ENCODE data around the gene NOL6. TPM values are rescaled to one million over a fixed set of nuclear protein-coding genes. Genes with fewer than 3 reads are reported as not detected.
"Not testable (repeated sequence)": the region's sequence is repeated elsewhere in the genome, so short reads cannot be mapped to it uniquely, and the experiment has no call there.

NOL6 gene
- total and polyA plus RNA-seq, 3 experiments from 2014 or later, result 19.8 to 93.0 (median 90.8) TPM

DNA sequence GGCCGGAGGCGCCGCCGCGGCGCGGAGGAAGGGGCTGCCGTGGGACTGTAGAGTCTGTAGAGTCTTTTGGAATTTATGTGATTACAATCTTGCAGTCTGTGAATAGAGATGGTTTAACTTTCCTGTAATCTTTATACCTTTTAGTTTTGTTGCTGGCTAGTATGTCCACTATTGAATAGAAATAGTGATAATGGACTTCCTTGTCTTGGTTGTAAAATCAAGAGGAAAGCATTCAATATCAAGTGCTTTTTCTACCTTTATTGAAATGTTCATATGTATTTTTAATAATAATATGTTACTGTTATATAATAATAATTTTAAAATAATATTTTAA, 37.4 kb upstream of the NOL6 start:
- peak overlapping the region; percentile 85 to 99 (median 95) for H3K4me3 Mint-ChIP-seq
- H3K4me1 Mint-ChIP-seq, result peaks cover 7 to 14% (median 9%) of the 10 kb centered on the region in 3 donors
- ChIA-PET POLR2A (interaction anchor here (1.0 kb wide), 1 partner anchor 38 kb away, joined by 4 read pairs; the partner anchor contains the start of gene NOL6), CTCF (interaction anchor here (1.3 kb wide), 1 partner anchor 45 kb away, joined by 5 read pairs; no protein-coding TSS in a partner anchor)
- peak overlapping the region; percentile 67 for H3K27ac ChIP-seq (ENCODE audit: low read depth, low read length)
- H3K36me3 ChIP-seq (ENCODE audit: insufficient read depth, low read length); H3K27me3 Mint-ChIP-seq; H3K27me3 ChIP-seq (ENCODE audit: insufficient read depth, low read length, poor library complexity, severe bottlenecking); H3K9me3 Mint-ChIP-seq; H3K9me3 ChIP-seq (ENCODE audit: low read length); DNase-seq; H3K4me1 ChIP-seq (ENCODE audit: insufficient read depth, low read length); H3K36me3 Mint-ChIP-seq: not testable (repeated sequence)
- H3K27ac Mint-ChIP-seq, result peak overlapping the region in 6 of 8 donors; percentile 7 to 98 (median 92)
- H3K4me3 ChIP-seq (ENCODE audit: low read length), result peak overlapping the region; percentile 75

DNA sequence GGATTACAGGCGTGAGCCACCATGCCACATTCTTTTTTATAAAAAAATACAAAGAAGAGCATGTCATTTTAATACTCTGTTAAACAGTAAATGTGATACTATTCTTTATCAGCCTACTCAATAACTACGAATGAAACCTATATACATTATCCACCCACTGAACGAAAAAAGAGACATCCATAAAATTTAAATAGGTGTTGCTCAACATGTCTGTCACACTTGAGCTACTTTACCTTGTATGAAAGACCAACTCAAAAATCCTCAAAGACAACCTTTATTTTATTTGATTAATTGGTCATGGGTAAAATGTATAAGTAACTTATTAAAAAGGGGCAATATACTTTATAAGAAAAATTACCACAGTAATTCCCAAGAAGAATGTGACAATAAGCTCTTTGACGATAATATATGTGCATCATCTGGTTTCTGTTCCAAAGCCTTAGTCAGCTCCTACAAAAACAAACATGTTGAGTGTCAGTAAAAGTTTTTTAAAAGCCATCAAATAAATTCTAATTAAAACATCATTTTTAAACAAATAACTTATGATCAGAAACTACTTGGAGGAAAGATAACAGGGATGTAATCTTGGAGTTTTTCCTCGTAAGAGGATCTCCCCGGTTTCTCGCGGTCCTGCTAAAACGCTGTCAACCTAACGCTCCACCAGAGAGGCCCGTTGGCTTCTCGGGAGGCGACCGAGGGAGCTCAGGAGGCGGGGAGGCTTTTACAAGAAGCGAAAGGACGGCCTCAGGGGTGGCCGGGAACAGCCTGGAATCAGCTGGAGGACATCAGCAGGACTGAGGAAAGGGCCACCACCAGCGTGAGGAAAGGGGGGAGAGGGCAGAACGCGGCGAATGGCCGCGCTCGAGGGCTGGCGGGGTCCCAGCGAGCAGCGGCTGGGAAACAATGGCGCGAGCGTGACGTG, 36.8 kb upstream of the NOL6 start:
- Mint-ChIP-seq H3K36me3 (peaks cover 0 to 2% (median 0%) of the 10 kb centered on the region in 3 donors), H3K9me3 (no peaks in the 10 kb centered on the region), H3K27me3 (no peaks in the 10 kb centered on the region), H3K4me3 (peak overlapping the region; percentile 85 to 99 (median 95)), H3K27ac (peak overlapping the region in 7 of 8 donors; percentile 7 to 98 (median 91)), H3K4me1 (peaks cover 7 to 14% (median 9%) of the 10 kb centered on the region in 3 donors)
- Histone ChIP-seq H3K9me3 (ENCODE audit: low read length) (no peaks in the 10 kb centered on the region), H3K4me1 (ENCODE audit: insufficient read depth, low read length) (no peaks in the 10 kb centered on the region), H3K36me3 (ENCODE audit: insufficient read depth, low read length) (no peaks in the 10 kb centered on the region), H3K27ac (ENCODE audit: low read depth, low read length) (peak overlapping the region; percentile 67), H3K4me3 (ENCODE audit: low read length) (peak overlapping the region; percentile 75), H3K27me3 (ENCODE audit: insufficient read depth, low read length, poor library complexity, severe bottlenecking) (no peaks in the 10 kb centered on the region)
- CTCF ChIA-PET, result interaction anchor here (0.7 to 1.3 kb wide), 3 partner anchors 10 to 44 kb away, joined by 3 to 6 read pairs (median 5); partner anchors contain the start of gene ANKRD18B
- DNase-seq, result peak in 2 of 5 donors; percentile 16 to 37
- POLR2A ChIA-PET, result interaction anchor here (0.7 to 1.0 kb wide), 2 partner anchors 37 to 98 kb away, joined by 4 to 5 read pairs; partner anchors contain the start of gene NOL6

DNA sequence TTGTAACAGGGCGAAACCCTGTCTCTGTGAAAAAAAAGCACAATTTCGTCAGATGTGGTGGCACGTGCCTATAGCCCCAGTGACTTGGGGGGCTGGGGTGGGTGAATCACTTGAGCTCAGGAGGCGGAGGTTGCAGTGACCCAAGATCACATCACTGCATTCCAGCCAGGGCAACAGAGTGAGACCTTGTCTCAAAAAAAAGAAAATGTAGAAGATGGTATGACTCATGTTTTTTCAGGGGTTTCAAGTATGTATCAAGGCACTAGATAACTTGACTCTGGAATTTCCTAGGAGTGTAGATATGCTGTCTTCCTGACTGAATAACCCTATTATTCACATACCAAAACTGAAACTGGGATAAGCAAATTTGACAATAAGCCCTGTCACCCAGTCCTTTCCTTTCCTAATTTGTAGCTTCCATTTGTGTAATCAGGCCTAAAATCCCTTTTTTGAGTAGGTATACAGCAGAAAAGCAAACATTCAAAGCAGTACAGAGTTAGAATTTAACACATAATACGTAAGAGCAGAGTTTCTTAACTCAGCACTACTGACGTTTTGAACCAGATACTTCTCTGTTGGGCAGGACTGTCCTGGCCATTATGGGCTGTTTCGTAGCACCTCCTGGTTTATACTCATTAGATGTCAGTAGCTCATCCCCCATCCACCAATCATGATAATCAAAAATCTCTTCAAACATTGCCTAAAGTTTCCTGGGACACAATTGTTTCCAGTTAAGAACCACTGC, 33.1 kb upstream of the NOL6 start:
- Mint-ChIP-seq H3K27me3 (no peaks in the 10 kb centered on the region), H3K9me3 (no peaks in the 10 kb centered on the region), H3K27ac (no peak overlapping the region), H3K36me3 (peaks cover 0 to 2% (median 0%) of the 10 kb centered on the region in 3 donors), H3K4me1 (peaks cover 7 to 14% (median 9%) of the 10 kb centered on the region in 3 donors), H3K4me3 (no peak overlapping the region)
- CTCF ChIA-PET, result interaction anchor here (0.8 kb wide), 1 partner anchor 132 kb away, joined by 3 read pairs; no protein-coding TSS in a partner anchor
- Histone ChIP-seq H3K4me3 (ENCODE audit: low read length) (no peak overlapping the region), H3K4me1 (ENCODE audit: insufficient read depth, low read length) (no peaks in the 10 kb centered on the region), H3K27ac (ENCODE audit: low read depth, low read length) (peak overlapping the region; percentile 47), H3K27me3 (ENCODE audit: insufficient read depth, low read length, poor library complexity, severe bottlenecking) (no peaks in the 10 kb centered on the region), H3K9me3 (ENCODE audit: low read length) (no peaks in the 10 kb centered on the region), H3K36me3 (ENCODE audit: insufficient read depth, low read length) (no peaks in the 10 kb centered on the region)
- POLR2A ChIA-PET, result no interaction called here
- no peak for DNase-seq

DNA sequence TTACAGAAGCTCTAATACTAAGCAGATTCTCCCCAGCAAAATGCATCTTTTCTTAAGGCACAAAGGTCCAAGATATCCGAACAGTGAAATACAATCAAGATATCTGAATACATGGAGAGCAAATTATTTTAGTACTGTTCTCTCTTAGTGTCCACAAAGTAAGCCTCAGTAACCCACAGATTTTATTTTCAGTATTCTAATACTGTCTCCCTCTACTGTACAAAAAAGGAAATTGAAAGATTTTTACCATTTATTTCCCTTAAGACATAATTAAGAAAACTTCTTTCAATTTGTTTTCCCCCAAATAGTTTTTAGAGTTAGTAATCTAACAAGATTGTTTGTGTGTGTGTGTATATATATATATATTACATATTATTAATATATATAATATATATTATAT, 24.7 kb upstream of the NOL6 start:
- ChIA-PET CTCF (no interaction called here), POLR2A (no interaction called here)
- no peak overlapping the region for H3K4me3 ChIP-seq (ENCODE audit: low read length)
- H3K9me3 Mint-ChIP-seq, result no peaks in the 10 kb centered on the region
- no peaks in the 10 kb centered on the region for H3K36me3 Mint-ChIP-seq
- peaks cover 2 to 3% of the 10 kb centered on the region in 2 donors for H3K27me3 Mint-ChIP-seq
- no peaks in the 10 kb centered on the region for H3K36me3 ChIP-seq (ENCODE audit: insufficient read depth, low read length)
- no peaks in the 10 kb centered on the region for H3K4me1 Mint-ChIP-seq
- no peaks in the 10 kb centered on the region for H3K27me3 ChIP-seq (ENCODE audit: insufficient read depth, low read length, poor library complexity, severe bottlenecking)
- H3K27ac ChIP-seq (ENCODE audit: low read depth, low read length), result no peak overlapping the region
- no peak for DNase-seq
- H3K9me3 ChIP-seq (ENCODE audit: low read length), result no peaks in the 10 kb centered on the region
- H3K27ac Mint-ChIP-seq, result no peak overlapping the region
- H3K4me3 Mint-ChIP-seq, result no peak overlapping the region
- H3K4me1 ChIP-seq (ENCODE audit: insufficient read depth, low read length), result no peaks in the 10 kb centered on the region

DNA sequence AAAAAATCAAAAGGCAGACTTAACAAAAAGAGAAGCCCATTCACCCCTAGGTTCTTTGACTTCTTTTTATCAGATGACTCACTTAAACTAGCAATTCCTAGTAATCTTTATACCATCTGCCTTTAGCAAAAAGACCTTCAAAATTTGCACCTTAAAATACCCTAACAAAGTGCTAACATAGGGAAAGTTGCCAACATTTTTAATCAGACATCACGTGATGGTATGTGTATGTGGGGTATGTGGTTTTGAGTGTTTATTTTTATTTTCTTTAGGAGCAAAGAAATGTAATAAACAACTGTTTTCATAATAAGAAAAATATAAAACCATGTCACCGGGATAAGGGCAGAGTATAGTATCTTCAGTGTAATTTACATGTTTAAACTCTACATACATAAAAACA, 20.1 kb upstream of the NOL6 start:
- CTCF ChIA-PET; H3K4me3 ChIP-seq (ENCODE audit: low read length); DNase-seq; POLR2A ChIA-PET; H3K4me1 ChIP-seq (ENCODE audit: insufficient read depth, low read length); H3K9me3 Mint-ChIP-seq; H3K36me3 ChIP-seq (ENCODE audit: insufficient read depth, low read length); H3K36me3 Mint-ChIP-seq; H3K9me3 ChIP-seq (ENCODE audit: low read length); H3K4me1 Mint-ChIP-seq; H3K27ac Mint-ChIP-seq; H3K4me3 Mint-ChIP-seq; H3K27me3 ChIP-seq (ENCODE audit: insufficient read depth, low read length, poor library complexity, severe bottlenecking); H3K27ac ChIP-seq (ENCODE audit: low read depth, low read length); H3K27me3 Mint-ChIP-seq: not testable (repeated sequence)

DNA sequence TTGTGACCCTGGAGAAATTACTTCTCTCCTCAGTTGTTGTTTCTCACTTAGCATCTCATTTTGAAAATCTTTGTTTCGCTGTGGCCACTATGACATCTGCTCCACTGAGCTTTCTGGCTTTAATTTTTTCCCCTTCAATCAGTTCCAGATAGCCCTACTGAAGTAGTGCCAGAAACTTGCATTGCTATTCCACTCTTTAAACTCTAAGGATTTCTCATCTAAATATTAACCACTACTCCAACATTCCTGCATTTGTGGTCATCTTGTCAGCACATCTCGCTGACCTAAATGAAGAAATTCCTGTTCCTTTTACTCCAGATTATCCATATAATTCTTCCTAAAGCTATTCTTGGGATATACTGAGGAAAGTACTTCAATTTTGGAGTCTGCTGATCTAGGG, 15.3 kb upstream of the NOL6 start:
- Mint-ChIP-seq H3K27me3 (peaks cover 1 to 5% of the 10 kb centered on the region in 2 donors), H3K27ac (no peak overlapping the region), H3K36me3 (no peaks in the 10 kb centered on the region), H3K4me3 (no peak overlapping the region), H3K4me1 (peaks cover 0 to 6% (median 3%) of the 10 kb centered on the region in 3 donors), H3K9me3 (no peaks in the 10 kb centered on the region)
- ChIA-PET POLR2A (no interaction called here), CTCF (interaction anchor here (1.5 kb wide), 1 partner anchor 74 kb away, joined by 3 read pairs; no protein-coding TSS in a partner anchor)
- Histone ChIP-seq H3K36me3 (ENCODE audit: insufficient read depth, low read length) (no peaks in the 10 kb centered on the region), H3K4me1 (ENCODE audit: insufficient read depth, low read length) (no peaks in the 10 kb centered on the region), H3K27ac (ENCODE audit: low read depth, low read length) (no peak overlapping the region), H3K27me3 (ENCODE audit: insufficient read depth, low read length, poor library complexity, severe bottlenecking) (no peaks in the 10 kb centered on the region), H3K9me3 (ENCODE audit: low read length) (no peaks in the 10 kb centered on the region), H3K4me3 (ENCODE audit: low read length) (no peak overlapping the region)
- DNase-seq, result no peak

DNA sequence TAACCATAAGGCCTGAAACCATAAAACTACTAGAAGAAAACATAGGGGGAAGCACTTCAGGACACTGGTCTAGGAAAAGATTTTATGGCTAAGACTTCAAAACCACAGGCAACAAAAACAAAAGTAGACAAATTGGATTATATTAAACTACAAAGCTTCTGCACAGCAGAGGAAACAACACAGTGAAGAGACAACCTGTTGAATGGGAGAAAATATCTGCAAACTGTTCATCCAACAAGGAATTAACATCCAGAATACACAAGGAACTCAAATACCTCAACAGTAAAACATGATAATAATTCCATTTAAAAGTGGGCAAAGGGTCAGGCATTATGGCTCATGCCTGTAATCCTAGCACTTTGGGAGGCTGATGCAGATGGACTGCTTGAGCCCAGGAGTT, 11.6 kb upstream of the NOL6 start:
- H3K9me3 Mint-ChIP-seq; H3K4me3 Mint-ChIP-seq; H3K36me3 Mint-ChIP-seq; H3K27ac ChIP-seq (ENCODE audit: low read depth, low read length); H3K27ac Mint-ChIP-seq; H3K4me3 ChIP-seq (ENCODE audit: low read length); H3K36me3 ChIP-seq (ENCODE audit: insufficient read depth, low read length); DNase-seq; H3K27me3 ChIP-seq (ENCODE audit: insufficient read depth, low read length, poor library complexity, severe bottlenecking); H3K4me1 Mint-ChIP-seq; H3K27me3 Mint-ChIP-seq; H3K9me3 ChIP-seq (ENCODE audit: low read length); H3K4me1 ChIP-seq (ENCODE audit: insufficient read depth, low read length); CTCF ChIA-PET; POLR2A ChIA-PET: not testable (repeated sequence)

DNA sequence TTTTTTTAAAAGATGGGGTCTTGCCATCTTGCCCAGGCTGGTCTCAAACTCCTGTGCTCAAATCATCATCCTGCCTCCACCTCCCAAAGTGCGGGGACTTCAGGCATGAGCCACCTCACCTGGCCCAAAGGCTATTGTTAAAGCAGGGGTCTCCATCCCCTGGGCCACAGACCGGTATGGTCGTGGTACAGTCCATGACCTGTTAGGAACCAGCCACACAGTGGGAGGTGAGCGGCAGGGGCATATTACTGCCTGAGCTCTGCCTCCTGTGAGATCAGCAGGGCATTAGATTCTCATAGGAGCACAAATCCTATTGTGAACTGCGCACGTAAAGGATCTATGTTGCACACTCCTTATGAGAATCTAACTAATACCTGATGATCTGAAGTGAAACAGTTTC, 7.3 kb upstream of the NOL6 start:
- Mint-ChIP-seq H3K27ac (no peak overlapping the region), H3K36me3 (no peaks in the 10 kb centered on the region), H3K9me3 (no peaks in the 10 kb centered on the region), H3K4me1 (no peaks in the 10 kb centered on the region), H3K27me3 (no peaks in the 10 kb centered on the region), H3K4me3 (no peak overlapping the region)
- no peak overlapping the region for H3K4me3 ChIP-seq (ENCODE audit: low read length)
- H3K4me1 ChIP-seq (ENCODE audit: insufficient read depth, low read length), result no peaks in the 10 kb centered on the region
- H3K9me3 ChIP-seq (ENCODE audit: low read length), result no peaks in the 10 kb centered on the region
- ChIA-PET CTCF (interaction anchor here (0.9 kb wide), 1 partner anchor 106 kb away, joined by 3 read pairs; no protein-coding TSS in a partner anchor), POLR2A (no interaction called here)
- no peak overlapping the region for H3K27ac ChIP-seq (ENCODE audit: low read depth, low read length)
- no peaks in the 10 kb centered on the region for H3K27me3 ChIP-seq (ENCODE audit: insufficient read depth, low read length, poor library complexity, severe bottlenecking)
- no peaks in the 10 kb centered on the region for H3K36me3 ChIP-seq (ENCODE audit: insufficient read depth, low read length)
- no peak for DNase-seq
